ENCODE results near the gene KCNAB1.

DNA sequence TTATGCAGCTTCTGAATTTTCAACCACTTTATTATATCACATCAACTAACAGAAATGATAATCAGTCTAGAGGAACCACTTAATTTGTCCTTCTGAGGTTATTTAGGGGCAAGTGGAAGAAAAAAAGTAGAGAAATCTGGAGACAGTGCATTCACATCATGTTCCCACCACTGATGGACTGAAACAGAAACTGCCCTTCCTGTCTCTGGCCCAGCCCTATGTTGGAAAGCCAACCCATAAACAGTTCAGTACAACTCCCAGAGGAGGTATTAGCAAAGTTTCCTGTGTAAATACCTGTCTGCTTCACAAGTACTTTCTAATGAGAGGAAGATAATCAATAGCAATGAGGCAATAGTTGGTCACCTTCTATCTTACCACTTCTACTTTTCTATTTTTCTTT lies 228.7 kb downstream of the KCNAB1 start:
- TF ChIP-seq POLR2A (IDR thresholded peaks at IDR 0.05): no peak
- TF ChIP-seq, protein P1, sequence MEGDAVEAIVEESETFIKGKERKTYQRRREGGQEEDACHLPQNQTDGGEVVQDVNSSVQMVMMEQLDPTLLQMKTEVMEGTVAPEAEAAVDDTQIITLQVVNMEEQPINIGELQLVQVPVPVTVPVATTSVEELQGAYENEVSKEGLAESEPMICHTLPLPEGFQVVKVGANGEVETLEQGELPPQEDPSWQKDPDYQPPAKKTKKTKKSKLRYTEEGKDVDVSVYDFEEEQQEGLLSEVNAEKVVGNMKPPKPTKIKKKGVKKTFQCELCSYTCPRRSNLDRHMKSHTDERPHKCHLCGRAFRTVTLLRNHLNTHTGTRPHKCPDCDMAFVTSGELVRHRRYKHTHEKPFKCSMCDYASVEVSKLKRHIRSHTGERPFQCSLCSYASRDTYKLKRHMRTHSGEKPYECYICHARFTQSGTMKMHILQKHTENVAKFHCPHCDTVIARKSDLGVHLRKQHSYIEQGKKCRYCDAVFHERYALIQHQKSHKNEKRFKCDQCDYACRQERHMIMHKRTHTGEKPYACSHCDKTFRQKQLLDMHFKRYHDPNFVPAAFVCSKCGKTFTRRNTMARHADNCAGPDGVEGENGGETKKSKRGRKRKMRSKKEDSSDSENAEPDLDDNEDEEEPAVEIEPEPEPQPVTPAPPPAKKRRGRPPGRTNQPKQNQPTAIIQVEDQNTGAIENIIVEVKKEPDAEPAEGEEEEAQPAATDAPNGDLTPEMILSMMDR (IDR thresholded peaks at IDR 0.05): no peak
- TF ChIP-seq POLR2AphosphoS5 (IDR thresholded peaks at IDR 0.05): no peak
- no peak for TF ChIP-seq EP300 (IDR thresholded peaks at IDR 0.05)

Measured in suprapubic skin (tissue), 4 donors.